ENCODE results near the gene ERFE. TPM values are rescaled to one million over a fixed set of nuclear protein-coding genes. Genes with fewer than 3 reads are reported as not detected.

Gene ERFE
- total and polyA plus RNA-seq, 2 of the 13 experiments (the other 11 are each of a cell fraction or from before 2014, with no cell fraction given) = 0.09 TPM; not detected in 1

- TF ChIP-seq ZNF318 (CRISPR knock-in tag; IDR thresholded peaks at IDR 0.05) (no peak), PCBP1 (IDR thresholded peaks at IDR 0.05; ENCODE audit: borderline replicate concordance, low read depth, low read length) (peak; percentile 16; the same call in 1 of the 2 replicates), HNRNPL (IDR thresholded peaks at IDR 0.05; ENCODE audit: low read depth, low read length) (0 out of 2 replicates have a peak, but pooled peaks have one; percentile 32), ZBTB2 (CRISPR knock-in tag; IDR thresholded peaks at IDR 0.05; ENCODE audit: low read depth) (no peak)
These were observed 707 bp upstream of the ERFE start (continued) for GRCh38 chr2:238158018-238158508.

Measured in HepG2 (cell line).